Inferior parietal cortex (tissue), 1 donor: Measurements from ENCODE around the gene PRKRA.
"Not testable (repeated sequence)": the region's sequence is repeated elsewhere in the genome, so short reads cannot be mapped to it uniquely, and the experiment has no call there.

ENCODE experiments used
- DNase-seq: peaks from one replicate; pipeline ENCODE4 v3.0.0-alpha.2; 2016; ENCODE audit errors: extremely low spot score

Gene PRKRA

DNA sequence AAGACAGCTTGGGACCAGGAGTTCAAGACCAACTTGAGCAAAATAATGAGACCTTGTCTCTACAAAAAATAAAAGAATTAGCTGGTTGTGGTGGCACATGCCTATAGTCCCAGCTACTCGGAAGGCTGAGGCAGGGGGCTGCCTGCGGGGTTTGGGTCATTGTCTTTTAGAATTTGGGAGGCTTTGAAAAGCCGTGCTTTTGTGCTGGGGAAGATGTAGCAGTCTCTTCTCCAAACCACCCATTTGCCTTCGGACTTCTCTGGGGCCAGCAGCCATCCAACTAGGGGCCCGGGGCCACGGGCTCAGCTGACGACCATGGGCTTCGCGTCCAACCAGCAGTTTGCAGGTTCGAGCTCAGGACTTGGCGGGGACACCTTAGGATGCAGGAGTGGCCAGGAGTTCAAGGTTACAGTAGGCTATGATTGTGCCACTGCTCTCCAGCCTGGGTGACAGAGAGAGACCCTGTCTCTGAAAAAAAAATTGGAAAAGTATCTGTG, 6.5 kb upstream of the PRKRA start:
- DNase-seq: no peak

DNA sequence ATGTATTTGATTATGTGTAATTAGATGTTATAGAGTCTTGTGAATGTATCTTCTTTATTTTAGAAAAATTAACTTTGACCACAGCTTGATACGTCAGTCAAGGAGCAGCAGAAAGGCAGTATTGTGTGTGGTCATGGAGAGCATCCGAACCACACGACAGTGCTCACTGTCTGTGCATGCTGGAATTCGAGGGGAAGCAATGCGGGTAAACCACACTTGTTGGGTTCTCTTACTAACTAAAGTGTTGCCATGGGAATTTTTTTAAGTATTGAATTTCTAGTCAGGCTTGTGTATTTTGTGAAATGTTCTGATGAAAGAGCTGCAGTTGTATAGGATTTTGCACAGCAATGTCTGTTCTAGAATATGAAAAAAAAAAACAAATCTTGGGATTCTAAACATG, 5.0 kb upstream of the PRKRA start:
- no peak for DNase-seq

DNA sequence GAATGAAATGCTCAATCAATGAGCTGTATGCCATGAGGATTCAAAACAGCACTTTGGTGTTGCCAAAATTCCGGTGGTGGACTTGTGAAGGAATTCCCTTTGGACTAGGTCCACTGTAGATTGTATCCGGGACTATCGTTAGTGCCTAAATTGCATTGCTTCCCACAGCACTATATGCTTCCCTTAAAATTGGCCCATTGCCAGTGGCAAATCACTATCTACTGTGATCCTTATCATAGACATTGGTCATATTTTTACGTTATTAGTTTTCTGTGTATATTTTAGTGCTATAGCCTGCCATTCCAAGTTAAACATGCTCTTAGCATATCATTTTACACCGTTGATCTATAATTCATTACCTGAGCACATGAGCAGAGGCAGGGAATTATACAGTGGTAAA, 1.9 kb upstream of the PRKRA start:
- DNase-seq: no peak

- no peak for DNase-seq
Observed at GRCh38 chr2:178452334-178452733, 1.4 kb upstream of the PRKRA start.

DNA sequence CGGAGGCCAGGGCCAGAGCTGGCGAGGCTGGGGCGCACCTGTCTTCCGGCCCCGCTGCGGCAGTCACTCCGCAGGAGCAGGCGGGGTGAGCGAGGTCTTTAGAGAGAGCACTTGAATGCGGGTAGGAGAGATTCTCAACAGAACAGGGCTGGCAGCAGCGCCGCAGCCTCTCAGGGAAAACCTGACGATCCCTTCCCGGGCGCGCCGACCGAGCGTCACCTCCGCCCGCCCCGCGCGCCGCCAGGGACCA, 526 bp downstream of the PRKRA start:
- no peak for DNase-seq

DNA sequence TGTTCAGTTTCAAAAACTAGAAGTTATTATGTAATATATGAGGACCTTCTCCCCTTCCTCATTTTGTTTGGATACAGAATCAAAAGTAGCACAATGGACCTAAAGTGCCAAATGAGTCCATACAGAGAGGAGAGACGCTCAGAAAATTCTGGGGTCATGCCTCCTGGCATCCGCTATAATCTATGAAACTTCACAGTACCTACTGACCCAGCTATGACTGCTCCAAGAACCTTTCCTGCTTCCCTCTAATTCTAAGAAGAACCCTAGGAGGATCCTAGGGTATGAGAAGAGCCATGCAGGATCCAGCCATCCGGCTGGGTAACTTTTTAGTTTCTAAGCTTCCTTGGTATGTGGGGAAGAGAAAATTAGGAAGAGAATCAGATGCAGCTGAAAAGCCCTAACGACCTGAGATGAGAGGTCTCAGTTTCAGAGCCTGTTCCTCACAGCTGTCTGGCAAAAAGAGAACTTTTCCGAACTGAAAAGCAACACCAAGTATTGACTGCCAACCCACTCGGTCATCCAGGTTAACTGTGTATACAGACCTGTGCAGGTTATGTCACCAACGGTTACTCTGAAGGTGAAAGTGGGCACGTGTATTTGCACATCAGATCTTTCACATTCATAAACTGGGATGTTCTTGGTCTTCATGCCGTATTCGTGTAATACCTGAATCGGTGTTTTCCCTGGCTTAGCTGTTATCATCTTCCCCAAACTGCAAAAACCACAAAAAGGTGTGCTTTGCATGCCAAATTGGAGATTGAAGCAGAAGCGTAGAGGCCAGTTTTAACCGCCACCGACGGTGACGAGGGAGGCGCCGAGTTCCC, 1.1 kb downstream of the PRKRA start:
- DNase-seq: peak; percentile 50

DNA sequence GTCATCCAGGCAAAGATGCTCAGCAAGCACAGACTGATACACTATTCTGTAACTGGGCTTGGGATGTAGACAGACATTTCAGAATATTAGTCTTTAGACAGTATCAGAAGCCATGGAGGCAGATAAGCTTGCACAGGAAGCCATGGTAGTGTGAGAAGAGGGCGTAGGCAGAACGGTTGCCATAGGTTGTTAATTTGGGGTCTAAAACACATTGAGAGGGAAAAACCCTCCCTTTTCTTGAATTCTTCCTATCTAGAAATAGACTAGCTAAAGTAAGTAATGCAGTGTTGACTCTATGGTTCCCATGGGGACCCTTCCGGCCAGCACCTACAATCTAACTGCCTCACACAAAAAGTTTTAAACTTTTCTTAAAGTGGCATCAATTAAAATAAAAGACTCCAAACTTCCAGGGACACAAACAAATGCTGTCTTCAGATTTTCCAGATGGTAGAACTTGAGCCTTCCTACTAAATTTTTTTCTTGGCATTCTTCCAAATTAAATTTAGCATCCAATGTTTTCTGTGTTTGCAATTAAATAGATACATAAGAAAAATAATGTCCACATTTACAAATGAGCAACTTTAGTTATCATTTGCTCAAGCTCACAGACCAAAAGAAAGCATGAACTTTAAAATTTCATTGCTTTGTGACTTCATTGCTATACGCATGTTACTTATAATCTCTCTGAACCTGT, 1.9 kb downstream of the PRKRA start:
- DNase-seq: no peak

DNA sequence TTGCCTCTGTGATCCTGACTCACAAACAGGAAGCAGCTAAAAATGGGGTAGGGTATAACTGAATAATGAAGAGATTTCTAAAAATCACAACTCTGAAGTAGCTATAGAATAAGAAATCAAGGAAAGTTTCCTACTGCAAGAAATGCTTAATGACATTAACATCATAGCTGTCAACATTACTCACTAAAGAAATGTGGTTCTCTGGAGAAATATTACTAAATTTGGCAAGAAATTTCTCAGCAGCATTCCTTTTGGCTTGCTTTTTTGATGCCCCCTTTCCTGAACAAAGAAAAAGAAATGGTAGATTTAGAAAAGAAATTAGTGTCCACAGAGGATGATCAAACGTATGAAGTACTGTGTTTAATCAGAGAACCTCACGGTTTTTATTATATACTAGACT, 9.5 kb downstream of the PRKRA start:
- DNase-seq: no peak

GRCh38 chr2:178436662-178437061, 14.3 kb downstream of the PRKRA start:
- no peak for DNase-seq

GRCh38 chr2:178429336-178429735, 21.6 kb downstream of the PRKRA start:
- DNase-seq: no peak

- no peak for DNase-seq
Observed at GRCh38 chr2:178428396-178428806, 22.6 kb downstream of the PRKRA start.

- no peak for DNase-seq
Observed at GRCh38 chr2:178427458-178427857, 23.5 kb downstream of the PRKRA start.

DNA sequence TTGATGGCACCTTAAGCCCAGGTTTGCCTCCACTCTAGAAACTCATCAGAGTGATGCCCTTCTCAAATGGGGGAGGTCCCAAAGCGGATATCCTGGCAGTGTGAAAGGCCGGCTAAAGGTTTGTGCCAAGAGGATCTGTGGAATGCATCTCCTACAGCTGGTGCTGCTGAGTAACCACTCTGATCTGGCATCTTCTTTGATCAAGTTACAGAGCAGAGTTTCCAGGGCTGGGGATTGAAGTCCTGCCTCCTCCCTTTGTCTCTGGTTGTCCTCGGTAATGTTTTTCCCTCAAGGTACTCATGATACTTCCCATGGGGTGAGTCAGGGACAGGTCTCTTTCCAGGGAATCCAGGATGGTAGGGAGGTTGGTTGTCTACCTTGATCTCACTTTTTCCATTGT, 24.6 kb downstream of the PRKRA start:
- DNase-seq: no peak

DNA sequence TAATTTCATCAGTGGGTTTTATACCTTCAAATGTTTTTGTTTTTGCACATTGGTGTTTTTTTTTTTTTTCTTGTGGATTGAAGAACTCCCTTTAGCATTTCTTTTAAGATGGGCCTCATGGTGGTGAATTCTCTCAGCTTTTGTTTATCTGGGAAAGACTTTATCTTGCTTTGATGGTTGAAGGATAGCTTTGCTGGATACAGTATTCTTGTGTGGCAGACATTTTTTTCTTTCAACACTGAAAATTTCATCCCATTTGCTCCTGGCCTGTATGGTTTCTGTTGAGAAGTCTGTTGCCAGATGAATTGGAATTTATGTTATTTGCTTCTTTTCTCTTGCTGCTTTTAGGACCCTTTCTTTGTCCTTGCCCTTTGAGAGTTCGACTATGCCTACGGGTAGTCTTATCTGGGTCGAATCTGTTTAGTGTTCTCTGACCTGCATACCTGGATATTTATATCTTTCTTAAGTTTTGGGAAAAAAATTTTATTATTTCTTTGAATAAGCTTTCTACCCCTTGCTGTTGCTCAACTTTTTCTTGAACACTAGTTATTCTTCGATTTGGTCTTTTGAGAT, 25.6 kb downstream of the PRKRA start:
- no peak for DNase-seq

- not testable (repeated sequence) for DNase-seq
Observed at GRCh38 chr2:178423746-178424145, 27.2 kb downstream of the PRKRA start.

DNA sequence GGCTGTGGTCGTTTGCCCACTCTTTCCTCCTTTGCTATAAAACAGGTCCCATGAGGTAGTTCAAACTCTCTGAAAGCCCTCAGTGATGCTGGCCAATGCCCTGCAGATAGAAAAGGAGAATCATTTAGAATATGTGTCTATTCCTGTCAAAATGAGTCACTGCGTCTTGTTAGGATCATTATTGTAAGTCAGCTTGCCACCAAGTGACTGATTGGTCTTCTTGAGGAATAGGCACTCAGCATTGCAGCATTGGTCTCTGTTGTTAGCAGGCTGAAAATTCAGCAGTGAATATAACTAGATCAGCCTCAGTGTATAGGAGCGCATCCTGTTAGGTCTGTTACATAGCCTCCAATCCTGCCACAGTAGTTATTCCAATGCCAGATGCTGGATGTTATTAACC, 28.9 kb downstream of the PRKRA start:
- no peak for DNase-seq

GRCh38 chr2:178420463-178420999, 30.4 kb downstream of the PRKRA start:
- DNase-seq: no peak

DNA sequence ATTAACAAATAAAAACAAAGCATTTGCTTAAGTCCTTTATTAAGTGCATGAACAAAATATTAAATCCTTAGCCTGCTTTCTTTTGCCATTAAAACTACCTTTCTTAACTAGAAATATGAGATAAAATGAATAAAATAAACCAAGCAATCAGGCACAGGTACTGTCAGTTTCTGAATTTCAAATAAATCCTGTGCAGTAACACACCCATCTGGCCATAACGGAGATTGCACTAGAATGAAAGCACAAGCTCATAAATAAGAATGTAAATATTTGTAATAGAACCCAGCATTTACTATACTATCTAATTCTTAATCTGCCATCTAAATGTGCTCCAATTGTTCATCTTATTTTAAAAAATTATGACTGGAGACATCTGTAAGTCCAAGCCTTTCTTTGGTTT, 31.9 kb downstream of the PRKRA start:
- no peak for DNase-seq

GRCh38 chr2:178418426-178418825, 32.5 kb downstream of the PRKRA start:
- DNase-seq: no peak

GRCh38 chr2:178417916-178418315, 33.1 kb downstream of the PRKRA start:
- no peak for DNase-seq

DNA sequence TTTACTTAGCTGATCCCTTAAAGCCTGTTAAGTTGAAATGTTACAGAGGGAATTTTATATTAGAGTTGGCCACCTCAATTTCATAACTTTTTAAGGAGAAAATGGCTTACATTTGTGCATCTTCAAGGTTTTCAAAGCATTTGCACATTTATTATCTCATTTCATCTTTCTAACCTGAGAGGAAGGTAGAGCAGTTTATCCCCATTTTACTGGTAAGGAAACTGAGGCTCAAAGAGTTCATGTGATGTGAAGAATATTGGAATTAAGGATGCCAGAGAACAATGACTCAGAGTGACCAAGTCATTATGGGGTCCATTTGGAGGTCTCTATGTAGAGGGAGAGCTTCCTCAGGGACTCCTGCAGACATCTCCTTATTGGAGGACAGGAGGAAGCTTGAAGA, 35.0 kb downstream of the PRKRA start:
- no peak for DNase-seq

- DNase-seq: peak; percentile 94
Observed at GRCh38 chr2:178414266-178415247, 36.4 kb downstream of the PRKRA start.
